IPS DF 19.7 (cell line): Measurements from ENCODE around the gene PLXNA2.

Experiments used
- DNase-seq: peaks from one replicate; pipeline ENCODE4 v3.0.0-alpha.2; 2013; ENCODE audit warnings: low read depth, low spot score

Gene PLXNA2

GRCh38 chr1:208240662-208241355, 3.4 kb downstream of the PLXNA2 start:
- DNase-seq: no peak

GRCh38 chr1:208239473-208240381, 4.5 kb downstream of the PLXNA2 start:
- DNase-seq: no peak

- no peak for DNase-seq
Observed at GRCh38 chr1:208238710-208239472, 5.3 kb downstream of the PLXNA2 start.

- no peak for DNase-seq
Observed at GRCh38 chr1:208237241-208237640, 6.9 kb downstream of the PLXNA2 start.

- DNase-seq: no peak
Observed at GRCh38 chr1:208235982-208236761, 8.0 kb downstream of the PLXNA2 start.

GRCh38 chr1:208235356-208235981, 8.7 kb downstream of the PLXNA2 start:
- no peak for DNase-seq

GRCh38 chr1:208234721-208235120, 9.5 kb downstream of the PLXNA2 start:
- DNase-seq: no peak

GRCh38 chr1:208233978-208234377, 10.2 kb downstream of the PLXNA2 start:
- no peak for DNase-seq

- DNase-seq: no peak
Observed at GRCh38 chr1:208233546-208233945, 10.6 kb downstream of the PLXNA2 start.

GRCh38 chr1:208232662-208233038, 11.5 kb downstream of the PLXNA2 start:
- no peak for DNase-seq

- DNase-seq: no peak
Observed at GRCh38 chr1:208231881-208232661, 12.1 kb downstream of the PLXNA2 start.

- DNase-seq: no peak
Observed at GRCh38 chr1:208230668-208231529, 13.3 kb downstream of the PLXNA2 start.

- DNase-seq: no peak
Observed at GRCh38 chr1:208228550-208228949, 15.6 kb downstream of the PLXNA2 start.

- no peak for DNase-seq
Observed at GRCh38 chr1:208228026-208228425, 16.2 kb downstream of the PLXNA2 start.

GRCh38 chr1:208227366-208227765, 16.8 kb downstream of the PLXNA2 start:
- no peak for DNase-seq

- DNase-seq: no peak
Observed at GRCh38 chr1:208225954-208226937, 17.9 kb downstream of the PLXNA2 start.

GRCh38 chr1:208224192-208224713, 19.9 kb downstream of the PLXNA2 start:
- DNase-seq: no peak

GRCh38 chr1:208223136-208223535, 21.0 kb downstream of the PLXNA2 start:
- no peak for DNase-seq
